Measurements from ENCODE around the gene TFF2.

Gene TFF2

DNA sequence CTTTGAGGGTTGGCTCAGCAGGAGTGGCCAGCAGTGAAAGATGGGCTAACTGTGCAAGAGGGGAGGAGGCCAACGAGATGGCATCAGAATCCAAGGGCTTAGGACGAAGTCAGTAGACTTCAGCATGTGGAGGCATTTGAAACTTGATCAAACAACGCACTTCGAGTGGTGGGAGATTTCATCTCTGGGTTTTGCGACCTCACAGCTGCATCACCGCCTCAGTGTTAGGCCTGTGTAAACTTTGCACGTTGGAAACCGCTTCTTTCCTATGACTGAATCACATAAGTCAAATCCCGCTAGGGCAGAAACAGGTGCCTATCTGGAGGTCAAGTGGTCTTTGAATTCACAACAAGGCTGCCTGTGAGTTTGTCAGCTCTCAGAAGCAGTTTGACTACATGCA, 53.4 kb downstream of the TFF2 start:
- POLR2A ChIA-PET, result no interaction called here
- DNase-seq (ENCODE audit: extremely low spot score), result no peak
- CTCF ChIA-PET, result interaction anchor here (0.9 to 2.5 kb wide), 3 partner anchors 11 to 134 kb away, joined by 4 to 12 read pairs (median 4); no protein-coding TSS in a partner anchor
- TF ChIP-seq, protein P1, sequence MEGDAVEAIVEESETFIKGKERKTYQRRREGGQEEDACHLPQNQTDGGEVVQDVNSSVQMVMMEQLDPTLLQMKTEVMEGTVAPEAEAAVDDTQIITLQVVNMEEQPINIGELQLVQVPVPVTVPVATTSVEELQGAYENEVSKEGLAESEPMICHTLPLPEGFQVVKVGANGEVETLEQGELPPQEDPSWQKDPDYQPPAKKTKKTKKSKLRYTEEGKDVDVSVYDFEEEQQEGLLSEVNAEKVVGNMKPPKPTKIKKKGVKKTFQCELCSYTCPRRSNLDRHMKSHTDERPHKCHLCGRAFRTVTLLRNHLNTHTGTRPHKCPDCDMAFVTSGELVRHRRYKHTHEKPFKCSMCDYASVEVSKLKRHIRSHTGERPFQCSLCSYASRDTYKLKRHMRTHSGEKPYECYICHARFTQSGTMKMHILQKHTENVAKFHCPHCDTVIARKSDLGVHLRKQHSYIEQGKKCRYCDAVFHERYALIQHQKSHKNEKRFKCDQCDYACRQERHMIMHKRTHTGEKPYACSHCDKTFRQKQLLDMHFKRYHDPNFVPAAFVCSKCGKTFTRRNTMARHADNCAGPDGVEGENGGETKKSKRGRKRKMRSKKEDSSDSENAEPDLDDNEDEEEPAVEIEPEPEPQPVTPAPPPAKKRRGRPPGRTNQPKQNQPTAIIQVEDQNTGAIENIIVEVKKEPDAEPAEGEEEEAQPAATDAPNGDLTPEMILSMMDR (IDR thresholded peaks at IDR 0.05; ENCODE audit: control extremely low read depth, extremely low read depth, low read depth, missing control alignments), result no peak

DNA sequence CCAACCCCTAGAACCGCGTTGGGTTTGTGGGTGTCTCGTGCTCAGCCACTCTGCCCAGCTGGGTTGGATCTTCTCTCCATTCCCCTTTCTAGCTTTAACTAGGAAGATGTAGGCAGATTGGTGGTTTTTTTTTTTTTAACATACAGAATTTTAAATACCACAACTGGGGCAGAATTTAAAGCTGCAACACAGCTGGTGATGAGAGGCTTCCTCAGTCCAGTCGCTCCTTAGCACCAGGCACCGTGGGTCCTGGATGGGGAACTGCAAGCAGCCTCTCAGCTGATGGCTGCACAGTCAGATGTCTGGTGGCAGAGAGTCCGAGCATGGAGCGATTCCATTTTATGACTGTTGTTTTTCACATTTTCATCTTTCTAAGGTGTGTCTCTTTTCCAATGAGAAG, 54.3 kb downstream of the TFF2 start:
- TF ChIP-seq, protein P1 (IDR thresholded peaks at IDR 0.05; ENCODE audit: control extremely low read depth, extremely low read depth, low read depth, missing control alignments), result no peak
- CTCF ChIA-PET, result interaction anchor here (0.9 to 2.5 kb wide), 4 partner anchors 11 to 38 kb away, joined by 4 to 12 read pairs (median 4); no protein-coding TSS in a partner anchor
- no peak for DNase-seq (ENCODE audit: extremely low spot score)
- POLR2A ChIA-PET, result no interaction called here

All from GM10248 (cell line).